Fibroblast of lung (primary cell): ENCODE data around the gene KCND3.

ENCODE experiments used
- EZH2 ChIP-seq: IDR thresholded peaks from 2 replicates; pipeline ENCODE4 v1.5.1; 2012; ENCODE audit warnings: low read length, control low read depth, mild to moderate bottlenecking; ENCODE audit errors: missing control alignments
- TF ChIP-seq, protein P1 (sequence below), 2 donors: IDR thresholded peaks in 1 of 2; conservative IDR thresholded peaks in 1 of 2; 1 replicate in 1 of 2; 2 replicates in 1 of 2; pipeline ENCODE4 v1.5.1; 2011 to 2012; ENCODE audit warnings: low read length in 2 of 2, control low read depth in 1 of 2, inconsistent platforms in 1 of 2, low read depth in 1 of 2, mild to moderate bottlenecking in 1 of 2

DNA sequence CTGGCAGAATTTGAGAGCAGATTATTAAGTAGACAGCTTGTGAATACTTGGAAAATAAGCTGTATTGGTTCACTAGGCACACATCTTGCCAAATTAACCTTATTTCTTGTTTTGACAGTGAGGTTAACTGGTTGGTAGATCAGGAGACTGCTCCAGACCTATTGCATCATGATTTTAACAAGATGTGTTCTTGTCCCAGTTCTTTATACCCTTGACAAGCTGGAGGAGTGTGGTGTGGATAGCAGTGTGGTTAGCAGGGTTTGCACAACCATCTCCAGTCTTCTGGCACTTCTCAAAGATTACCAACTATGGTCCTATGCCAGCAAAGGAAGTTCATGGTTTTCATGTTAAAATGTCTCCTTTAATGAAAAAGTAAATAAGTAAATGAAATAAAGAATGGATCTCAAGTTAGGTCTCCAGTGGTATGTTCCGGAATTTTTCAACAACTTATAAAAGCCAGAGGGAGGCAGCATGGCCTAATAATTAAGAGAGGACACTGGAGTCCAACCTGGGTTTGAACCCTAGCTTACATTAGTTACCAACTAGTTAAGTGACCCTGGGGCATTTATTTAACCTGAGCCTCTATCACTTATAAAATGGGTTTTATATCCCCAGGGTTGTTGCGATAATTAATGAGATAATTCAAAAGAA is 199.7 kb downstream of the KCND3 start:
- TF ChIP-seq, protein P1, sequence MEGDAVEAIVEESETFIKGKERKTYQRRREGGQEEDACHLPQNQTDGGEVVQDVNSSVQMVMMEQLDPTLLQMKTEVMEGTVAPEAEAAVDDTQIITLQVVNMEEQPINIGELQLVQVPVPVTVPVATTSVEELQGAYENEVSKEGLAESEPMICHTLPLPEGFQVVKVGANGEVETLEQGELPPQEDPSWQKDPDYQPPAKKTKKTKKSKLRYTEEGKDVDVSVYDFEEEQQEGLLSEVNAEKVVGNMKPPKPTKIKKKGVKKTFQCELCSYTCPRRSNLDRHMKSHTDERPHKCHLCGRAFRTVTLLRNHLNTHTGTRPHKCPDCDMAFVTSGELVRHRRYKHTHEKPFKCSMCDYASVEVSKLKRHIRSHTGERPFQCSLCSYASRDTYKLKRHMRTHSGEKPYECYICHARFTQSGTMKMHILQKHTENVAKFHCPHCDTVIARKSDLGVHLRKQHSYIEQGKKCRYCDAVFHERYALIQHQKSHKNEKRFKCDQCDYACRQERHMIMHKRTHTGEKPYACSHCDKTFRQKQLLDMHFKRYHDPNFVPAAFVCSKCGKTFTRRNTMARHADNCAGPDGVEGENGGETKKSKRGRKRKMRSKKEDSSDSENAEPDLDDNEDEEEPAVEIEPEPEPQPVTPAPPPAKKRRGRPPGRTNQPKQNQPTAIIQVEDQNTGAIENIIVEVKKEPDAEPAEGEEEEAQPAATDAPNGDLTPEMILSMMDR (conservative IDR thresholded peaks at IDR 0.05 in 1 of 2, IDR thresholded peaks at IDR 0.05 in 1 of 2; ENCODE audit: low read depth in 1 of 2, low read length in 2 of 2) = no peak
- TF ChIP-seq EZH2 = no peak
